Mesenchymal stem cell (in vitro differentiated cells and primary cell): ENCODE data around the gene GRHL1.
"Not testable (repeated sequence)": the region's sequence is repeated elsewhere in the genome, so short reads cannot be mapped to it uniquely, and the experiment has no call there.

Source experiments
- DNase-seq: peaks from one replicate; pipeline ENCODE4 v3.0.0-alpha.2; 2013
- H2AFZ ChIP-seq: one replicate; pipeline ENCODE4 v1.6.1; 2013; ENCODE audit warnings: low read depth, mild to moderate bottlenecking, control low read depth, inconsistent platforms, low read length, moderate library complexity
- H2AK5ac ChIP-seq: 2 replicates; pipeline ENCODE4 v1.6.1; 2013; ENCODE audit warnings: low read length, moderate library complexity, mild to moderate bottlenecking, inconsistent platforms; ENCODE audit not compliant: severe bottlenecking
- H2BK120ac ChIP-seq: one replicate; pipeline ENCODE4 v1.6.1; 2013; ENCODE audit warnings: low read depth, mild to moderate bottlenecking, inconsistent platforms, low read length, moderate library complexity
- H2BK12ac ChIP-seq, 2 experiments: one replicate each; pipeline ENCODE4 v1.6.1; 2013; ENCODE audit warnings: inconsistent platforms in 2 of 2, low read length in 2 of 2, mild to moderate bottlenecking in 2 of 2, moderate library complexity in 2 of 2, control low read depth in 1 of 2
- H2BK15ac ChIP-seq: one replicate; pipeline ENCODE4 v1.6.1; 2013; ENCODE audit warnings: mild to moderate bottlenecking, low read depth, inconsistent platforms; ENCODE audit not compliant: poor library complexity, severe bottlenecking
- H2BK5ac ChIP-seq: 2 replicates; pipeline ENCODE4 v1.6.1; 2013; ENCODE audit warnings: low read depth, mild to moderate bottlenecking, low read length, control low read depth, inconsistent platforms; ENCODE audit not compliant: poor library complexity, severe bottlenecking
- H3K14ac ChIP-seq, 2 experiments: one replicate each; pipeline ENCODE4 v1.6.1; 2013; ENCODE audit warnings: inconsistent platforms in 2 of 2, low read length in 2 of 2, control low read depth in 1 of 2, mild to moderate bottlenecking in 1 of 2, moderate library complexity in 1 of 2
- H3K18ac ChIP-seq, 2 experiments: one replicate each; pipeline ENCODE4 v1.6.1; 2013; ENCODE audit warnings: inconsistent platforms in 2 of 2, low read length in 2 of 2, control low read depth in 1 of 2, low read depth in 1 of 2, mild to moderate bottlenecking in 1 of 2
- H3K23ac ChIP-seq, 2 experiments: one replicate each; pipeline ENCODE4 v1.6.1; 2013; ENCODE audit warnings: inconsistent platforms in 2 of 2, low read length in 2 of 2, mild to moderate bottlenecking in 2 of 2, moderate library complexity in 2 of 2, control low read depth in 1 of 2
- H3K27ac ChIP-seq: 2 replicates; pipeline ENCODE4 v1.5.1; 2013; ENCODE audit warnings: mild to moderate bottlenecking, moderate library complexity, low read length, control low read depth, inconsistent platforms; ENCODE audit not compliant: poor library complexity, severe bottlenecking
- H3K27me3 ChIP-seq, 2 experiments: 2 replicates each; pipeline versions ENCODE4 v1.6.1 to v1.7.0; 2013; ENCODE audit warnings: low read length in 2 of 2, mild to moderate bottlenecking in 2 of 2, moderate library complexity in 2 of 2, control low read depth in 1 of 2, inconsistent platforms in 1 of 2; ENCODE audit not compliant: control insufficient read depth in 1 of 2, insufficient read depth in 1 of 2
- H3K36me3 ChIP-seq, 2 experiments: 2 replicates each; pipeline versions ENCODE4 v1.6.1 to v1.7.0; 2013; ENCODE audit warnings: low read length in 2 of 2, control low read depth in 1 of 2, inconsistent platforms in 1 of 2, low read depth in 1 of 2, mild to moderate bottlenecking in 1 of 2; ENCODE audit not compliant: insufficient read depth in 2 of 2, control insufficient read depth in 1 of 2
- H3K4ac ChIP-seq, 2 experiments: one replicate each; pipeline ENCODE4 v1.6.1; 2013; ENCODE audit warnings: inconsistent platforms in 2 of 2, low read length in 2 of 2, mild to moderate bottlenecking in 2 of 2, moderate library complexity in 2 of 2, control low read depth in 1 of 2, low read depth in 1 of 2
- H3K4me1 ChIP-seq: 2 replicates; pipeline ENCODE4 v1.6.1; 2013; ENCODE audit warnings: low read depth, low read length, control low read depth; ENCODE audit not compliant: control insufficient read depth, insufficient read depth
- H3K4me2 ChIP-seq: 2 replicates; pipeline ENCODE4 v1.6.1; 2013; ENCODE audit warnings: low read length, mild to moderate bottlenecking, inconsistent platforms; ENCODE audit not compliant: poor library complexity, severe bottlenecking
- H3K4me3 ChIP-seq, 2 experiments: 2 replicates each; pipeline versions ENCODE4 v1.5.1 to v1.7.0; 2013; ENCODE audit warnings: low read length in 2 of 2, mild to moderate bottlenecking in 2 of 2, control low read depth in 1 of 2, low read depth in 1 of 2; ENCODE audit not compliant: insufficient read depth in 1 of 2
- H3K79me1 ChIP-seq: replicated peaks from 2 replicates; pipeline ENCODE4 v1.6.1; 2013; ENCODE audit warnings: mild to moderate bottlenecking, control low read depth, low read length, inconsistent platforms; ENCODE audit not compliant: poor library complexity, severe bottlenecking
- H3K9ac ChIP-seq: 2 replicates; pipeline ENCODE4 v1.7.0; 2013; ENCODE audit warnings: mild to moderate bottlenecking, low read length, moderate library complexity
- H3K9me3 ChIP-seq: 2 replicates; pipeline ENCODE4 v1.7.0; 2013; ENCODE audit warnings: mild to moderate bottlenecking, low read length; ENCODE audit not compliant: control insufficient read depth
- H4K8ac ChIP-seq: one replicate; pipeline ENCODE4 v1.6.1; 2013; ENCODE audit warnings: inconsistent platforms, mild to moderate bottlenecking, low read length, moderate library complexity
- H4K91ac ChIP-seq: one replicate; pipeline ENCODE4 v1.6.1; 2013; ENCODE audit warnings: mild to moderate bottlenecking, low read length, inconsistent platforms
- WGBS: methylation state at CpG from one replicate; pipeline ENCODE4 v1.1.7; 2013; ENCODE audit warnings: mixed read lengths; 5-methylcytosine and 5-hydroxymethylcytosine counted together

GRHL1 gene

DNA sequence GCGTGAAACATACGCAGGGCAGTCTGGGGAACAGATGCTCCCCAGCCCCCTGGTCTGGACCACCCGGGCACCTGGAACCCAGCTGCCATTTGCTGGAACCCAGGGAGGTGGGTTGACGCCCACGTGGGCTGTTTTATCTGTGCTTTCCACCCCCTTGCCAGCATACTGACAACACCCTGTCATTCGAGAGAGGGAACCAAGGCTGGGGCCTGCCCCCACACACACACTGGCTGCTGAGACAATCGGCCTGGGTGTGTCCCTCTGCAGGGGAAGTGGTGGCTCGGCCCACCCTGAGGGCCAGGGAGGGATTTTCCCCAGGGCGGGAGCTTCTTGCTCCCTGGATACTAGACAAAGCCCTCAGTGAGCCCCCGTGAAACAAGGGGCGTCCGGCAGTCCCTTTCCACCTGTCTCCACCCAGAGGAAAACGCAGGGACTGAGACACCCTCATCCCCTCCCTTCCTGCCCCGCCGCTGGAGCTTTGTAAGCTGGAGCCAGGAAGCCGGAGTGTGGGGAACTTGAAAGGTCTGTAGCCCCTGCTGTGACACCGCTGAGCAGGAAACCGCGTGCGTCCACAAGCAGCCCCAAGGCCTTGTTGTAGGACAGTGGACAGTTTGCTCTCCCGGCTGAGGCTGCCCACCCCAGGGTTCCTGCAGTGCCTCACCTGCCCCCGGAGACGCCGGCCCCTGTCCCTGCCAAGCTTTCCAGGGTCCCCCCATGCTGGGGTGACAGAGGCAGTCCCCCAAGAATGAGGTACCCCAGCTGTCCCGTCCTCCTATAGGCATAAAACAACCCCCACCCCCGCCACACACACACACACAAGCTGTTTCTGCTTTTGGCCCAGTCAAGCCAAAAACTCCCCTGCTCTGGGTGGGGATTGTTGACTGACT, 77.7 kb downstream of the GRHL1 start:
- H3K36me3 ChIP-seq, result no peaks in the 10 kb centered on the region
- H3K4me3 ChIP-seq, result no peak overlapping the region
- H4K8ac ChIP-seq, result peak overlapping the region; percentile 87
- peak overlapping the region; percentile 10 to 48 for H3K18ac ChIP-seq
- H3K9ac ChIP-seq, result no peak overlapping the region
- H2AFZ ChIP-seq, result peak overlapping the region; percentile 42
- peak overlapping the region; percentile 47 for H3K4me2 ChIP-seq
- H3K27me3 ChIP-seq, result no peaks in the 10 kb centered on the region
- H3K27ac ChIP-seq, result no peak overlapping the region
- H3K79me1 ChIP-seq, result no peaks in the 10 kb centered on the region
- H3K4ac ChIP-seq, result no peak overlapping the region
- H2BK12ac ChIP-seq, result peak overlapping the region; percentile 11 to 15
- H3K4me1 ChIP-seq, result peaks cover 18% of the 10 kb centered on the region
- no peak overlapping the region for H2BK15ac ChIP-seq
- no peaks in the 10 kb centered on the region for H3K9me3 ChIP-seq
- no peak overlapping the region for H2BK5ac ChIP-seq
- no peak overlapping the region for H4K91ac ChIP-seq
- no peak for DNase-seq
- 38% methylated on average over 15 of the region's 26 CpGs for WGBS
- peak overlapping the region in 1 of 2 experiments; percentile 18 for H3K14ac ChIP-seq
- peak overlapping the region in 1 of 2 experiments; percentile 29 for H3K23ac ChIP-seq
- no peak overlapping the region for H2BK120ac ChIP-seq
- no peak overlapping the region for H2AK5ac ChIP-seq

DNA sequence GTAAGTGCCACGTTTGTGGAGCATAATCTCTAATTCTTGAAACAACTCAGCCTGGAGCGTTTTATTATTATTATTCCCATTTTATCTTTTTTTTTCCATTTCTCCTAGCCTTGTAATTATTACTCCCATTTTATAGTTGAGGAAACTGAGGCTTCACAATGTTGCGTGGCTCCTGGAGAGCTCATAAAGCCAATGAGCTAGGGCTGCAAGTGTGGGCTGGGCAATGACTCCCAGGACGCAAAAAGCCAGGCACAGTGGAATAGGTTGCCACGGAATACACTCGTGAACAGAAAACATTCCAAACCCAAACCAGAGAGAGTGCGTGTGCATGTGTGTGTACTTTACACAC, 78.4 kb downstream of the GRHL1 start:
- H3K4me3 ChIP-seq, result no peak overlapping the region
- peaks cover 18% of the 10 kb centered on the region for H3K4me1 ChIP-seq
- H3K23ac ChIP-seq, result no peak overlapping the region
- no peak overlapping the region for H4K91ac ChIP-seq
- H2BK120ac ChIP-seq, result no peak overlapping the region
- no peak overlapping the region for H2AK5ac ChIP-seq
- H3K36me3 ChIP-seq, result no peaks in the 10 kb centered on the region
- no peak overlapping the region for H3K4me2 ChIP-seq
- H3K27me3 ChIP-seq, result no peaks in the 10 kb centered on the region
- H3K4ac ChIP-seq, result no peak overlapping the region
- no peak overlapping the region for H2AFZ ChIP-seq
- H4K8ac ChIP-seq, result no peak overlapping the region
- no peak overlapping the region for H3K18ac ChIP-seq
- H3K27ac ChIP-seq, result no peak overlapping the region
- H2BK12ac ChIP-seq, result no peak overlapping the region
- no peaks in the 10 kb centered on the region for H3K79me1 ChIP-seq
- no peak for DNase-seq
- WGBS, result 89% methylated on average over 5 of the region's 7 CpGs
- no peak overlapping the region for H3K9ac ChIP-seq
- no peak overlapping the region for H2BK15ac ChIP-seq
- no peaks in the 10 kb centered on the region for H3K9me3 ChIP-seq
- no peak overlapping the region for H2BK5ac ChIP-seq
- H3K14ac ChIP-seq, result no peak overlapping the region

DNA sequence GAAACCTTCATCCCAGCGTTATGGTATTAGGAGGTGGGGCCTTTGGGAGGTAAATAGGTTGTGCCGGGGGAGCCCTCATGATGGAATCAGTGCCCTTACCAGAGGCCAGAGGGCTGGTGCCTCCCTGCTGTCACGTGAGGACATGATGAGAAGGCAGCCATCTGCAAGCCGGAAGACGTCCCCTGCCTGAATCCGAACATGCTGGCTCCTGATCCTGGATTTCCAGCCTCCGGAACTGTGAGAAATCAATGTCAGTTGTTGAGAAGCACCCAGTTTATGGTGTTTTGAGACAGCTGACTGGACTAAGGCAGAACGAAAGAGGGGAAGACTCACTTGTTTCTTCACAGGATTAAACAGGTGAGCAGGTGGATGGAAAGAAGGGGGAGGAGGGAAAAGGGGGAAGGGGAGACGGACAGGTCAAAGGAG, 78.8 kb downstream of the GRHL1 start:
- H3K27me3 ChIP-seq, result no peaks in the 10 kb centered on the region
- no peaks in the 10 kb centered on the region for H3K9me3 ChIP-seq
- no peak overlapping the region for H3K9ac ChIP-seq
- no peak overlapping the region for H3K27ac ChIP-seq
- no peak overlapping the region for H2BK12ac ChIP-seq
- no peak overlapping the region for H3K23ac ChIP-seq
- H3K4me1 ChIP-seq, result peaks cover 18% of the 10 kb centered on the region
- no peak overlapping the region for H4K8ac ChIP-seq
- no peak for DNase-seq
- no peak overlapping the region for H3K4ac ChIP-seq
- no peak overlapping the region for H3K14ac ChIP-seq
- H4K91ac ChIP-seq, result no peak overlapping the region
- no peak overlapping the region for H3K4me2 ChIP-seq
- no peak overlapping the region for H2BK120ac ChIP-seq
- H3K4me3 ChIP-seq, result no peak overlapping the region
- no peaks in the 10 kb centered on the region for H3K36me3 ChIP-seq
- H2AK5ac ChIP-seq, result no peak overlapping the region
- H3K79me1 ChIP-seq, result no peaks in the 10 kb centered on the region
- H2BK5ac ChIP-seq, result no peak overlapping the region
- no peak overlapping the region for H2AFZ ChIP-seq
- WGBS, result 66% methylated on average over 9 of the region's 9 CpGs
- H2BK15ac ChIP-seq, result no peak overlapping the region
- H3K18ac ChIP-seq, result no peak overlapping the region

DNA sequence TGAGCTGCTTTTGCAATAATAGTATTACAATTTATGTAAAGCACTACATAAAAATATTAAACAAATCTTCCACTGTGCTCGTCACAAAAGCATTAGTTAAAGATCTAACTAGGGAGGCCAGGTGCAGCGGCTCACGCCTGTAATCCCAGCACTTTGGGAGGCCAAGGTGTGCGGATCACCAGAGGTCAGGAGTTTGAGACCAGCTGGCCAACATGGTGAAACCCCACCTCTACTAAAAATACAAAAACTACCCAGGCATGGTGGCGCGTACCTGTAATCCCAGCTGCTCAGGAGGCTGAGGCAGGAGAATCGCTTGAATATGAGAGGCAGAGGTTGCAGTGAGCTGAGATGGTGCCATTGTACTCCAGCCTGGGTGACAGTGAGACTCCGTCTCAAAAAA, 79.3 kb downstream of the GRHL1 start:
- H3K27ac ChIP-seq, H2AK5ac ChIP-seq, H2AFZ ChIP-seq, H3K9me3 ChIP-seq, H4K8ac ChIP-seq, H2BK5ac ChIP-seq, DNase-seq, H3K18ac ChIP-seq, H3K4me3 ChIP-seq, H2BK120ac ChIP-seq, H2BK12ac ChIP-seq, H4K91ac ChIP-seq, H3K36me3 ChIP-seq, H3K4ac ChIP-seq, H3K79me1 ChIP-seq, H3K23ac ChIP-seq, H3K27me3 ChIP-seq, H3K4me2 ChIP-seq, H3K14ac ChIP-seq, H2BK15ac ChIP-seq, H3K9ac ChIP-seq: not testable (repeated sequence)
- 94% methylated on average over 8 of the region's 8 CpGs for WGBS
- peaks cover 20% of the 10 kb centered on the region for H3K4me1 ChIP-seq
